SU-DHL-6 (cell line): ENCODE results near the gene EXD3.
A peak's percentile ranks its signal among the peaks of the same experiment; 100 is the strongest.

Source experiments
- H2AFZ ChIP-seq: fragments of 200-600 bp; sonication (generic); 2 replicates; pipeline ENCODE4 v1.6.1; 2014; ENCODE audit warnings: low read depth, mild to moderate bottlenecking, moderate library complexity, mixed read lengths, antibody characterized with exemption, low read length; ENCODE audit not compliant: severe bottlenecking
- H3F3A ChIP-seq: fragments of 200-600 bp; shearing (Covaris generic); 2 replicates; pipeline ENCODE4 v1.6.0; 2016; ENCODE audit warnings: antibody characterized with exemption, mild to moderate bottlenecking; ENCODE audit not compliant: insufficient read depth
- H3K27ac ChIP-seq: fragments of 200-600 bp; sonication (generic); 2 replicates; pipeline ENCODE4 v1.5.1; 2016; ENCODE audit warnings: low read depth, mild to moderate bottlenecking, low read length, moderate library complexity, mixed read lengths
- H3K27me3 ChIP-seq: fragments of 200-600 bp; sonication (generic), shearing (Covaris generic); 2 replicates; pipeline ENCODE4 v1.6.0; 2014; ENCODE audit warnings: mild to moderate bottlenecking, low read length
- H3K36me3 ChIP-seq: fragments of 200-600 bp; sonication (generic); 2 replicates; pipeline ENCODE4 v1.6.1; 2014; ENCODE audit warnings: mild to moderate bottlenecking, low read length, mixed read lengths
- H3K4me2 ChIP-seq: fragments of 300-600, 200-600 bp; shearing (Covaris generic), sonication (generic); 2 replicates; pipeline ENCODE4 v1.6.0; 2014; ENCODE audit warnings: low read length, low read depth, mild to moderate bottlenecking; ENCODE audit not compliant: poor library complexity, severe bottlenecking
- H3K4me3 ChIP-seq: fragments of 200-600 bp; sonication (generic); 2 replicates; pipeline ENCODE4 v1.5.1; 2014; ENCODE audit warnings: antibody characterized with exemption, low read length, mild to moderate bottlenecking, mixed read lengths; ENCODE audit not compliant: insufficient read depth, poor library complexity, severe bottlenecking
- H3K79me2 ChIP-seq: fragments of 200-600 bp; sonication (generic); 2 replicates; pipeline ENCODE4 v1.6.1; 2014; ENCODE audit warnings: mild to moderate bottlenecking, low read length, moderate library complexity; ENCODE audit not compliant: insufficient read depth
- H3K9ac ChIP-seq: fragments of 200-600 bp; sonication (generic); 2 replicates; pipeline ENCODE4 v1.7.0; 2014; ENCODE audit warnings: mild to moderate bottlenecking, low read length
- H3K9me2 ChIP-seq: fragments of 200-600 bp; sonication (generic); replicated peaks from 2 replicates; pipeline ENCODE4 v1.6.1; 2014; ENCODE audit warnings: low read length; ENCODE audit not compliant: insufficient read depth
- H3K9me3 ChIP-seq: fragments of 200-600 bp; sonication (generic); 2 replicates; pipeline ENCODE4 v1.6.1; 2014; ENCODE audit warnings: low read length, mixed read lengths; ENCODE audit not compliant: insufficient read depth
- H4K20me1 ChIP-seq: fragments of 200-600 bp; sonication (generic); 2 replicates; pipeline ENCODE4 v1.6.1; 2014; ENCODE audit warnings: low read depth, mild to moderate bottlenecking, antibody characterized with exemption, low read length, moderate library complexity, mixed read lengths
- CTCF ChIP-seq: fragments of 200-600 bp; sonication (generic); IDR thresholded peaks from one replicate; pipeline ENCODE4 v1.5.1; 2017; ENCODE audit warnings: antibody characterized with exemption, mild to moderate bottlenecking, low read length, moderate library complexity; ENCODE audit not compliant: insufficient read depth, poor library complexity, severe bottlenecking
- EZH2phosphoT487 ChIP-seq: fragments of 200-600 bp; sonication (generic), shearing (Covaris generic); conservative IDR thresholded peaks from 2 replicates; pipeline ENCODE4 v1.6.1; 2018; ENCODE audit warnings: mild to moderate bottlenecking, antibody characterized with exemption, low read length, moderate library complexity, mixed read lengths

Gene EXD3

GRCh38 chr9:137278721-137279711, 143.9 kb downstream of the EXD3 start:
- Histone ChIP-seq H3K79me2 (no peaks in the 10 kb centered on the region), H3F3A (peaks cover 7% of the 10 kb centered on the region; the same call in 1 of the 2 replicates), H2AFZ (no peak overlapping the region), H3K4me2 (no peak overlapping the region), H3K9ac (no peak overlapping the region), H3K9me3 (no peaks in the 10 kb centered on the region), H3K27ac (no peak overlapping the region), H4K20me1 (no peaks in the 10 kb centered on the region), H3K36me3 (no peaks in the 10 kb centered on the region), H3K27me3 (no peaks in the 10 kb centered on the region), H3K9me2 (no peaks in the 10 kb centered on the region), H3K4me3 (no peak overlapping the region)
- TF ChIP-seq EZH2phosphoT487: no peak
- TF ChIP-seq CTCF: no peak

GRCh38 chr9:137278061-137278701, 144.8 kb downstream of the EXD3 start:
- Histone ChIP-seq H3F3A (peaks cover 7% of the 10 kb centered on the region; the same call in 1 of the 2 replicates), H4K20me1 (no peaks in the 10 kb centered on the region), H3K9ac (peak overlapping the region; percentile 55), H3K27ac (peak overlapping the region; percentile 62), H3K36me3 (no peaks in the 10 kb centered on the region), H3K27me3 (no peaks in the 10 kb centered on the region), H3K4me3 (peak overlapping the region; percentile 47), H3K79me2 (no peaks in the 10 kb centered on the region), H2AFZ (no peak overlapping the region), H3K9me2 (no peaks in the 10 kb centered on the region), H3K4me2 (peak overlapping the region; percentile 67), H3K9me3 (no peaks in the 10 kb centered on the region)
- no peak for TF ChIP-seq EZH2phosphoT487
- TF ChIP-seq CTCF: no peak

- H3K27me3 ChIP-seq: no peaks in the 10 kb centered on the region
- H3K79me2 ChIP-seq: no peaks in the 10 kb centered on the region
- no peaks in the 10 kb centered on the region for H4K20me1 ChIP-seq
- peak within 1 kb of the TSS; percentile 55 for H3K9ac ChIP-seq
- peak within 1 kb of the TSS; percentile 62 for H3K27ac ChIP-seq
- no peak for TF ChIP-seq EZH2phosphoT487
- no peak for TF ChIP-seq CTCF
- peaks cover 3% of the 10 kb centered on the region; the same call in 1 of the 2 replicates for H3F3A ChIP-seq
- H3K36me3 ChIP-seq: no peaks in the 10 kb centered on the region
- H3K4me3 ChIP-seq: peak within 1 kb of the TSS; percentile 47
- no peak within 1 kb of the TSS for H2AFZ ChIP-seq
- no peaks in the 10 kb centered on the region for H3K9me3 ChIP-seq
- peak within 1 kb of the TSS; percentile 67 for H3K4me2 ChIP-seq
- H3K9me2 ChIP-seq: no peaks in the 10 kb centered on the region
Observed at GRCh38 chr9:137277329-137278041, 145.5 kb downstream of the EXD3 start, which contains the start of gene TOR4A. Gene TOR4A (plus strand): TSS chr9:137277726. CDS start chr9:137278690, 964 bp downstream.
